ENCODE results near the gene NLRC3. TPM values are rescaled to one million over a fixed set of nuclear protein-coding genes. Genes with fewer than 3 reads are reported as not detected.

The NLRC3 gene
- total RNA-seq, 4 donors from 2014 or later: 0.59 to 0.90 (median 0.75) TPM

- DNase-seq (ENCODE audit: low spot score in 2 of 2): no peak
- Histone ChIP-seq H3K9me3 (no peaks in the 10 kb centered on the region), H3K36me3 (no peaks in the 10 kb centered on the region), H3K27me3 (no peaks in the 10 kb centered on the region), H3K4me3 (no peak overlapping the region), H3K27ac (no peak overlapping the region), H3K4me1 (peaks cover 0 to 9% (median 0%) of the 10 kb centered on the region in 4 donors)
- 82 to 92% methylated on average over 2 to 10 of the region's 16 CpGs for WGBS, 2 donors
- no peak for TF ChIP-seq EP300 (IDR thresholded peaks at IDR 0.05)
Measured at GRCh38 chr16:3494386-3494973, 82.7 kb downstream of the NLRC3 start.

GRCh38 chr16:3492356-3492755, 84.8 kb downstream of the NLRC3 start:
- Histone ChIP-seq H3K4me3 (no peak overlapping the region), H3K27ac (no peak overlapping the region), H3K27me3 (no peaks in the 10 kb centered on the region), H3K4me1 (peaks cover 0 to 9% (median 0%) of the 10 kb centered on the region in 4 donors), H3K9me3 (no peaks in the 10 kb centered on the region), H3K36me3 (peaks cover 0 to 10% (median 0%) of the 10 kb centered on the region in 3 donors)
- DNase-seq (ENCODE audit: low spot score in 2 of 2): no peak
- 91 to 95% methylated on average over 7 to 10 of the region's 10 CpGs for WGBS, 2 donors
- no peak for TF ChIP-seq EP300 (IDR thresholded peaks at IDR 0.05)
- TF ChIP-seq CTCF (IDR thresholded peaks at IDR 0.05): no peak

- H3K27ac ChIP-seq: no peak overlapping the region
- no peak for TF ChIP-seq EP300 (IDR thresholded peaks at IDR 0.05)
- no peak for TF ChIP-seq POLR2A (IDR thresholded peaks at IDR 0.05)
- no peak for TF ChIP-seq CTCF (IDR thresholded peaks at IDR 0.05)
- no peaks in the 10 kb centered on the region for H3K27me3 ChIP-seq
- H3K4me1 ChIP-seq: peaks cover 0 to 9% (median 0%) of the 10 kb centered on the region in 4 donors
- no peak overlapping the region for H3K4me3 ChIP-seq
- no peaks in the 10 kb centered on the region for H3K9me3 ChIP-seq
- peaks cover 0 to 22% (median 1%) of the 10 kb centered on the region in 3 donors for H3K36me3 ChIP-seq
- no peak for DNase-seq (ENCODE audit: low spot score in 2 of 2)
- WGBS, 2 donors: 46 to 53% methylated on average over 15 to 17 of the region's 17 CpGs
Measured at GRCh38 chr16:3490911-3491629, 86.1 kb downstream of the NLRC3 start.

Other genes starting within 250 kb of the NLRC3 start
- gene OR2C1, start 221.5 kb downstream of the NLRC3 start, total RNA-seq: 1 to 10 TPM in 1 of 4 donors, under 1 TPM in 2, not detected in 1; 0.44 to 1.2 (median 0.59) TPM
- 10 to 100 TPM in 3 of 4 donors, 1 to 10 TPM in 1; 8.7 to 22.3 (median 14.0) TPM for gene ZSCAN32, start 176.4 kb downstream of the NLRC3 start, total RNA-seq
- gene ZNF174, start 176.2 kb downstream of the NLRC3 start, total RNA-seq: 10 to 100 TPM; 12.0 to 16.7 (median 13.1) TPM
- gene ZNF597, start 133.9 kb downstream of the NLRC3 start, total RNA-seq: 1 to 10 TPM; 2.2 to 3.1 (median 2.7) TPM
- 10 to 100 TPM; 27.6 to 37.8 (median 28.0) TPM for gene NAA60, start 133.7 kb downstream of the NLRC3 start, total RNA-seq
- gene C16orf90, start 81.9 kb downstream of the NLRC3 start, total RNA-seq: not detected
- 10 to 100 TPM; 22.3 to 36.9 (median 29.7) TPM for gene CLUAP1, start 76.4 kb downstream of the NLRC3 start, total RNA-seq
- gene SLX4, start 34.2 kb upstream of the NLRC3 start, total RNA-seq: 1 to 10 TPM; 4.8 to 8.1 (median 5.6) TPM
- gene DNASE1, start 77.3 kb upstream of the NLRC3 start, total RNA-seq: 10 to 100 TPM; 14.4 to 32.0 (median 22.4) TPM
- 100 to 1,000 TPM in 1 of 4 donors, 10 to 100 TPM in 3; 61.6 to 146 (median 74.2) TPM for gene TRAP1, start 140.1 kb upstream of the NLRC3 start, total RNA-seq